Stimulated activated CD8-positive, alpha-beta memory T cell treated with anti-CD3 and anti-CD28 coated beads, Interleukin-4, amount 100 ng/mL, for 1 hour (primary cell): ENCODE data around the gene TMEM140.
"Not testable (repeated sequence)": the region's sequence is repeated elsewhere in the genome, so short reads cannot be mapped to it uniquely, and the experiment has no call there.

ENCODE experiments used
- DNase-seq, 2 donors: peaks; one replicate each; pipeline ENCODE4 v3.0.0-alpha.2; 2020; ENCODE audit warnings: low read depth in 2 of 2, low spot score in 1 of 2

TMEM140 gene

GRCh38 chr7:135147899-135148721 is at the start of gene TMEM140:
Gene TMEM140, plus strand, starts transcription at chr7:135148072. Its CDS starts 16,370 bp downstream, at chr7:135164442.
- no peak for DNase-seq

GRCh38 chr7:135098391-135098790 is 49.5 kb upstream of the TMEM140 start:
- DNase-seq, result no peak

GRCh38 chr7:135100856-135101255 is 47.0 kb upstream of the TMEM140 start:
- no peak for DNase-seq

- no peak for DNase-seq
Observed at GRCh38 chr7:135102372-135102771, 45.5 kb upstream of the TMEM140 start.

GRCh38 chr7:135109562-135109961 is 38.3 kb upstream of the TMEM140 start:
- no peak for DNase-seq

- DNase-seq, result no peak
Observed at GRCh38 chr7:135109976-135110375, 37.9 kb upstream of the TMEM140 start.

- no peak for DNase-seq
Observed at GRCh38 chr7:135111379-135111778, 36.5 kb upstream of the TMEM140 start.

- no peak for DNase-seq
Observed at GRCh38 chr7:135114622-135115021, 33.2 kb upstream of the TMEM140 start.

GRCh38 chr7:135117096-135117495 is 30.8 kb upstream of the TMEM140 start:
- no peak for DNase-seq

- DNase-seq, result no peak
Observed at GRCh38 chr7:135121868-135122267, 26.0 kb upstream of the TMEM140 start.

GRCh38 chr7:135124631-135125030 is 23.2 kb upstream of the TMEM140 start:
- not testable (repeated sequence) for DNase-seq

- no peak for DNase-seq
Observed at GRCh38 chr7:135128931-135129330, 18.9 kb upstream of the TMEM140 start.

GRCh38 chr7:135129579-135129978 is 18.3 kb upstream of the TMEM140 start:
- DNase-seq, result no peak

- DNase-seq, result no peak
Observed at GRCh38 chr7:135143885-135144668, 3.8 kb upstream of the TMEM140 start.

GRCh38 chr7:135147341-135147898 is 452 bp upstream of the TMEM140 start:
- DNase-seq, result no peak

- no peak for DNase-seq
Observed at GRCh38 chr7:135150072-135150782, 2.4 kb downstream of the TMEM140 start.

- DNase-seq, result no peak
Observed at GRCh38 chr7:135151132-135151531, 3.3 kb downstream of the TMEM140 start.

- no peak for DNase-seq
Observed at GRCh38 chr7:135151533-135151932, 3.7 kb downstream of the TMEM140 start.

GRCh38 chr7:135152442-135152841 is 4.6 kb downstream of the TMEM140 start:
- no peak for DNase-seq

- DNase-seq, result no peak
Observed at GRCh38 chr7:135154734-135155133, 6.9 kb downstream of the TMEM140 start.

- no peak for DNase-seq
Observed at GRCh38 chr7:135156290-135156689, 8.4 kb downstream of the TMEM140 start.
